GM12878 (cell line): ENCODE measurements around the gene SPATS1. TPM values are rescaled to one million over a fixed set of nuclear protein-coding genes. Genes with fewer than 3 reads are reported as not detected.

Source experiments
- ATAC-seq: fragments of 200-7000 bp; cut with Tn5 transposase; 3 replicates; pipeline ENCODE4 v1.9.1; 2020; ENCODE audit warnings: mild to moderate bottlenecking, moderate library complexity
- BruUV-seq: library from RNA; stranded (reverse); fragments of 400-500 nt; replicated peaks from 2 replicates; lab custom pipeline; 2021; lab: Mats Ljungman, UMichigan
- CTCF ChIA-PET: fragments of 300-600 bp; sonication (Branson Sonifier 250); formaldehyde crosslinking; extraction: SDS; loops from one replicate; lab custom pipeline; 2021; ENCODE audit warnings: inconsistent platforms; lab: Yijun Ruan, JAX
- POLR2A ChIA-PET: fragments of 350-600 bp; formaldehyde crosslinking; extraction: SDS; loops from one replicate; lab custom pipeline; 2021; ENCODE audit warnings: inconsistent platforms; lab: Charles Lee
- RAD21 ChIA-PET: fragments of 300-600 bp; sonication (Branson Sonifier 250); formaldehyde crosslinking; loops from one replicate; lab custom pipeline; 2023; ENCODE audit warnings: antibody characterized with exemption; ENCODE audit not compliant: unreplicated experiment; lab: Charles Lee
- SMC1A ChIA-PET: fragments of 300-600 bp; sonication (Branson Sonifier 250); formaldehyde crosslinking; loops from one replicate; lab custom pipeline; 2023; ENCODE audit not compliant: unreplicated experiment, uncharacterized antibody; lab: Charles Lee
- DNase-seq: peaks from one replicate; pipeline ENCODE4 v3.0.0-alpha.2; 2011; ENCODE audit warnings: low read depth, low spot score
- FAIRE-seq: peaks from 3 replicates; lab custom pipeline; 2011; peaks lifted over from hg19 to GRCh38; lab: Jason Lieb, UNC
- H2AFZ ChIP-seq: 2 replicates; pipeline ENCODE4 v1.6.0; 2011; ENCODE audit warnings: low read depth, low read length, control low read depth; ENCODE audit not compliant: control insufficient read depth
- H3K27ac ChIP-seq: 2 replicates; pipeline ENCODE4 v1.5.1; 2011; ENCODE audit warnings: control low read depth; ENCODE audit not compliant: control insufficient read depth, insufficient read depth
- H3K27me3 ChIP-seq, 2 experiments: replicated peaks in 1 of 2; 2 replicates each; pipeline versions ENCODE4 v1.6.0 to v1.6.1; 2011; ENCODE audit warnings: low read length in 1 of 2; ENCODE audit not compliant: control insufficient read depth in 2 of 2, insufficient read depth in 2 of 2
- H3K36me3 ChIP-seq, 2 experiments: 2 replicates each; pipeline ENCODE4 v1.5.1; 2011; ENCODE audit warnings: low read length in 1 of 2; ENCODE audit not compliant: control insufficient read depth in 2 of 2, insufficient read depth in 2 of 2
- H3K4me1 ChIP-seq: 2 replicates; pipeline ENCODE4 v1.6.1; 2011; ENCODE audit warnings: mild to moderate bottlenecking, low read length, moderate library complexity, mixed read lengths; ENCODE audit not compliant: control insufficient read depth, insufficient read depth
- H3K4me2 ChIP-seq: 2 replicates; pipeline ENCODE4 v1.6.0; 2011; ENCODE audit warnings: control low read depth; ENCODE audit not compliant: control insufficient read depth, insufficient read depth
- H3K4me3 ChIP-seq: fragments of 200-600 bp; sonication (generic); 2 replicates; pipeline ENCODE4 v1.5.1; 2016
- H3K79me2 ChIP-seq: 2 replicates; pipeline ENCODE4 v1.6.0; 2011; ENCODE audit warnings: low read length; ENCODE audit not compliant: control insufficient read depth, insufficient read depth
- H3K9ac ChIP-seq: 2 replicates; pipeline ENCODE4 v1.8.0; 2011; ENCODE audit warnings: low read length, control low read depth, mixed read lengths; ENCODE audit not compliant: control insufficient read depth, insufficient read depth
- H3K9me3 ChIP-seq: replicated peaks from 3 replicates; pipeline ENCODE4 v1.5.1; 2011; ENCODE audit warnings: mild to moderate bottlenecking, low read length; ENCODE audit not compliant: control insufficient read depth, insufficient read depth
- H4K20me1 ChIP-seq: 2 replicates; pipeline ENCODE4 v1.6.0; 2011; ENCODE audit not compliant: control insufficient read depth, insufficient read depth
- ATF2 ChIP-seq: IDR thresholded peaks from 2 replicates; pipeline ENCODE4 v1.6.1; 2012; ENCODE audit warnings: low read length, inconsistent platforms
- ATF3 ChIP-seq: IDR thresholded peaks from 2 replicates; pipeline ENCODE4 v1.6.1; 2011; ENCODE audit warnings: low read depth, mild to moderate bottlenecking, low read length, moderate library complexity, borderline replicate concordance; ENCODE audit errors: extremely low read depth
- BCL11A ChIP-seq: IDR thresholded peaks from 2 replicates; pipeline ENCODE4 v1.6.1; 2011; ENCODE audit warnings: low read depth, low read length
- E4F1 ChIP-seq: fragments of 450-650 bp; IDR thresholded peaks from 2 replicates; pipeline ENCODE4 v1.6.1; 2018; ENCODE audit warnings: borderline replicate concordance, mild to moderate bottlenecking; ENCODE audit not compliant: partially characterized antibody
- ETV6 ChIP-seq, 2 experiments: fragments of 450-650 bp in 1 of 2; IDR thresholded peaks in 1 of 2; conservative IDR thresholded peaks in 1 of 2; 2 replicates each; pipeline ENCODE4 v1.6.1; 2014; ENCODE audit warnings: antibody characterized with exemption in 1 of 2, borderline replicate concordance in 1 of 2, low read depth in 1 of 2, mild to moderate bottlenecking in 1 of 2, moderate library complexity in 1 of 2
- IKZF2 ChIP-seq, 2 experiments: fragments of 450-650 bp; IDR thresholded peaks; 2 replicates each; pipeline ENCODE4 v1.6.1; 2017; ENCODE audit warnings: mild to moderate bottlenecking in 2 of 2, moderate library complexity in 2 of 2
- RELA ChIP-seq: fragments of 450-650 bp; IDR thresholded peaks from 2 replicates; pipeline ENCODE4 v1.8.0; 2014; ENCODE audit warnings: borderline replicate concordance; ENCODE audit not compliant: partially characterized antibody
- REST ChIP-seq: IDR thresholded peaks from 2 replicates; pipeline ENCODE4 v1.6.1; 2012; ENCODE audit warnings: mild to moderate bottlenecking, low read depth, low read length
- SRF ChIP-seq, 2 experiments: IDR thresholded peaks; 2 replicates each; pipeline ENCODE4 v1.6.1; 2011; ENCODE audit warnings: low read depth in 2 of 2, low read length in 2 of 2, mild to moderate bottlenecking in 1 of 2, moderate library complexity in 1 of 2
- USF2 ChIP-seq: IDR thresholded peaks from 2 replicates; pipeline ENCODE4 v1.6.1; 2011; ENCODE audit warnings: low read depth, low read length, improper control_type of control experiment, borderline replicate concordance
- ZNF207 ChIP-seq: fragments of 450-650 bp; IDR thresholded peaks from 2 replicates; pipeline ENCODE4 v1.6.1; 2014; ENCODE audit warnings: antibody characterized with exemption, mild to moderate bottlenecking, borderline replicate concordance
- ZNF24 ChIP-seq: fragments of 450-650 bp; IDR thresholded peaks from 2 replicates; pipeline ENCODE4 v1.6.1; 2017; ENCODE audit warnings: antibody characterized with exemption, mild to moderate bottlenecking
- ZSCAN29 ChIP-seq: fragments of 450-650 bp; IDR thresholded peaks from 2 replicates; pipeline ENCODE4 v1.6.1; 2017; ENCODE audit warnings: mild to moderate bottlenecking, moderate library complexity
- WGBS: methylation state at CpG from one replicate; pipeline ENCODE4 v1.1.6; 2016; ENCODE audit warnings: low lambda C conversion rate; ENCODE audit not compliant: insufficient replicate concordance, insufficient coverage; ENCODE audit errors: missing lambda C conversion rate; 5-methylcytosine and 5-hydroxymethylcytosine counted together
- in situ Hi-C: fragments of 300-500 bp; cut with MboI; formaldehyde crosslinking; loops from 9 replicates; pipeline ENCODE4 v1.14.3; 2018; ENCODE audit warnings: mixed read lengths
- intact Hi-C: fragments of 100-400 bp; cut with micrococcal nuclease; formaldehyde crosslinking; loops from one replicate; pipeline ENCODE4 v1.14.2; 2022; ENCODE audit not compliant: unreplicated experiment
- polyA plus RNA-seq, 11 experiments: library from polyadenylated mRNA; depleted of rRNA in 4 of 11; unstranded in 6 of 11; stranded (reverse) in 5 of 11; fragments of >200 nt; fragmentation: Nextera tagmentation in 4 of 11; fragmentation: Illumina TruSeq in 1 of 11; extraction: Ambion mirVana in 4 of 11; extraction: Trizol in 1 of 11; gene quantifications; 1 replicate in 1 of 11; 2 replicates in 10 of 11; pipeline versions ENCODE4 v1.2.1 to v1.2.3, GENCODE V29; 2011 to 2016; ENCODE audit warnings: inconsistent platforms in 2 of 11, missing spikeins in 2 of 11, low read depth in 1 of 11
- total RNA-seq, 4 experiments: library from RNA; depleted of rRNA in 3 of 4; stranded (reverse); fragments of >200 nt in 3 of 4; fragmentation: Illumina TruSeq in 1 of 4; extraction: Trizol in 1 of 4; gene quantifications; 2 replicates each; pipeline versions ENCODE4 v1.2.1 to v1.2.3, GENCODE V29; 2013 to 2021

SPATS1 gene
- total and polyA plus RNA-seq, 10 of the 15 experiments (the other 5 are each of a cell fraction or from before 2014, with no cell fraction given) = 0.12 TPM; not detected in 9

- Histone ChIP-seq H3K4me1 (no peaks in the 10 kb centered on the region), H3K4me3 (no peak overlapping the region), H3K9ac (no peak overlapping the region), H2AFZ (no peak overlapping the region), H3K27me3 (peaks cover 0 to 5% of the 10 kb centered on the region in 2 experiments; a peak in 3 of 4 replicates), H4K20me1 (no peaks in the 10 kb centered on the region), H3K9me3 (no peaks in the 10 kb centered on the region), H3K27ac (no peak overlapping the region), H3K4me2 (no peak overlapping the region), H3K36me3 (no peaks in the 10 kb centered on the region), H3K79me2 (no peaks in the 10 kb centered on the region)
- ChIA-PET SMC1A (interaction anchor here (1.1 to 1.8 kb wide), 3 partner anchors 8 to 65 kb away, joined by 3 to 6 read pairs (median 3); no protein-coding TSS in a partner anchor), RAD21 (interaction anchor here (0.5 to 1.8 kb wide), 4 partner anchors 19 to 237 kb away, joined by 3 to 5 read pairs (median 4); no protein-coding TSS in a partner anchor), POLR2A (interaction anchor here (0.8 kb wide), 1 partner anchor 66 kb away, joined by 3 read pairs; no protein-coding TSS in a partner anchor), CTCF (interaction anchor here (1.7 to 10.4 kb wide), 5 partner anchors 8 to 66 kb away, joined by 3 to 163 read pairs (median 6); partner anchors contain the start of genes AARS2, NFKBIE and TMEM151B)
- DNase-seq = no peak
- no peak for FAIRE-seq
- in situ Hi-C loops (no loop called here), intact Hi-C loops (no loop called here)
- peak; percentile 38; the same call in 1 of the 3 replicates for ATAC-seq
- 23% methylated on average over 11 of the region's 11 CpGs for WGBS
- no TSS peak for BruUV-seq
- TF ChIP-seq ETV6 (conservative IDR thresholded peaks at IDR 0.05 in 1 of 2, IDR thresholded peaks at IDR 0.05 in 1 of 2; ENCODE audit: borderline replicate concordance in 1 of 2, low read depth in 1 of 2) (no peak), USF2 (peak; percentile 26; the same call in 1 of the 2 replicates), RELA (no peak), SRF (IDR thresholded peaks at IDR 0.05; ENCODE audit: low read depth in 2 of 2, low read length in 2 of 2) (no peak), ZSCAN29 (no peak), E4F1 (no peak), ZNF24 (no peak), ATF2 (no peak), ZNF207 (no peak), ATF3 (peak; percentile 31; the same call in 1 of the 2 replicates), IKZF2 (IDR thresholded peaks at IDR 0.05) (no peak), REST (no peak), BCL11A (no peak)
Observed at GRCh38 chr6:44333273-44333919, 9.1 kb upstream of the SPATS1 start.
